GM23338 (cell line): ENCODE data around the gene ITGAL.

ENCODE experiments used
- EZH2 ChIP-seq: fragments of 200-600 bp; sonication (generic); IDR thresholded peaks from one replicate; pipeline ENCODE4 v1.8.0; 2017; ENCODE audit warnings: antibody characterized with exemption, mild to moderate bottlenecking, low read depth; ENCODE audit not compliant: unreplicated experiment
- EZH2phosphoT487 ChIP-seq: fragments of 200-600 bp; sonication (generic); IDR thresholded peaks from one replicate; pipeline ENCODE4 v1.8.1; 2018; ENCODE audit warnings: antibody characterized with exemption; ENCODE audit not compliant: unreplicated experiment
- POLR2AphosphoS5 ChIP-seq: IDR thresholded peaks from 2 replicates; pipeline ENCODE4 v1.6.1; 2016; ENCODE audit warnings: antibody characterized with exemption, low read depth
- TF ChIP-seq, protein P1 (sequence below), 2 experiments: fragments of 200-600 bp in 1 of 2; sonication (generic) in 1 of 2; conservative IDR thresholded peaks; 2 replicates each; pipeline versions ENCODE4 v1.5.1 to v1.6.1; 2016 to 2017; ENCODE audit warnings: antibody characterized with exemption in 2 of 2, low read depth in 2 of 2, mild to moderate bottlenecking in 2 of 2, moderate library complexity in 1 of 2

DNA sequence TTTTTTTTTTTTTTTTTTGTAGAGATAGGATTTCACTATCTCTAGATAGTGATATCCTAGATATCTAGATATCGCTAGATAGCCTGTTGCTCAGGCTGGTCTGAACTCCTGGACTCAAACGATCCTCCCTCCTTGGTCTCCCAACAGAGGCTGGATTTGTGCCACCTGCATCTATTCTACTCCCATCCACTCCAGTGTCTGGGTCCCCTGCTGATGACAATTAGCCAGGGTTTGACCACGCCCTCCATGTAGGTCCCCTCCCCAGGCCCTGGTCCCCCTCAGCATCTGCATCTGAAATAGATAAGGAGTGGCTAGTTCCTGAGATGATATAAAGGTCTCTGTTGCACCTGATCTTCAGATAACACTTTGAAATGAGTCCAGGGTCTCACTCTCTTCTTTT, 96.7 kb downstream of the ITGAL start:
- no peak for TF ChIP-seq POLR2AphosphoS5
- no peak for TF ChIP-seq EZH2
- no peak for TF ChIP-seq EZH2phosphoT487
- TF ChIP-seq, protein P1, sequence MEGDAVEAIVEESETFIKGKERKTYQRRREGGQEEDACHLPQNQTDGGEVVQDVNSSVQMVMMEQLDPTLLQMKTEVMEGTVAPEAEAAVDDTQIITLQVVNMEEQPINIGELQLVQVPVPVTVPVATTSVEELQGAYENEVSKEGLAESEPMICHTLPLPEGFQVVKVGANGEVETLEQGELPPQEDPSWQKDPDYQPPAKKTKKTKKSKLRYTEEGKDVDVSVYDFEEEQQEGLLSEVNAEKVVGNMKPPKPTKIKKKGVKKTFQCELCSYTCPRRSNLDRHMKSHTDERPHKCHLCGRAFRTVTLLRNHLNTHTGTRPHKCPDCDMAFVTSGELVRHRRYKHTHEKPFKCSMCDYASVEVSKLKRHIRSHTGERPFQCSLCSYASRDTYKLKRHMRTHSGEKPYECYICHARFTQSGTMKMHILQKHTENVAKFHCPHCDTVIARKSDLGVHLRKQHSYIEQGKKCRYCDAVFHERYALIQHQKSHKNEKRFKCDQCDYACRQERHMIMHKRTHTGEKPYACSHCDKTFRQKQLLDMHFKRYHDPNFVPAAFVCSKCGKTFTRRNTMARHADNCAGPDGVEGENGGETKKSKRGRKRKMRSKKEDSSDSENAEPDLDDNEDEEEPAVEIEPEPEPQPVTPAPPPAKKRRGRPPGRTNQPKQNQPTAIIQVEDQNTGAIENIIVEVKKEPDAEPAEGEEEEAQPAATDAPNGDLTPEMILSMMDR (conservative IDR thresholded peaks at IDR 0.05; ENCODE audit: low read depth in 2 of 2), result no peak
